ENCODE results near the gene MXRA8.

The MXRA8 gene

GRCh38 chr1:1315435-1315954, 42.9 kb downstream of the MXRA8 start:
- Histone ChIP-seq H4K20me1 (ENCODE audit: control insufficient read depth, insufficient read depth, low read depth, low read length) (0 out of 2 replicates have a peak, but pooled peaks cover 3% of the 10 kb centered on the region), H3K27me3 (ENCODE audit: control insufficient read depth, low read length) (no peaks in the 10 kb centered on the region), H3K9me3 (ENCODE audit: control insufficient read depth, insufficient read depth, low read length) (no peaks in the 10 kb centered on the region), H3K4me3 (ENCODE audit: low read length) (no peak overlapping the region), H3K36me3 (ENCODE audit: control insufficient read depth, low read length) (peaks cover 75% of the 10 kb centered on the region), H3K4me2 (ENCODE audit: low read length) (no peak overlapping the region), H3F3A (ENCODE audit: control insufficient read depth, insufficient read depth) (peaks cover 11% of the 10 kb centered on the region; the same call in 1 of the 2 replicates), H3K79me2 (ENCODE audit: control insufficient read depth, low read length) (peaks cover 29% of the 10 kb centered on the region), H3K4me1 (ENCODE audit: control insufficient read depth, low read length) (no peaks in the 10 kb centered on the region), H3K27ac (ENCODE audit: low read depth, low read length) (no peak overlapping the region), H3K9me2 (replicated peaks; ENCODE audit: control insufficient read depth, low read length) (no peaks in the 10 kb centered on the region)
- TF ChIP-seq, protein P1, sequence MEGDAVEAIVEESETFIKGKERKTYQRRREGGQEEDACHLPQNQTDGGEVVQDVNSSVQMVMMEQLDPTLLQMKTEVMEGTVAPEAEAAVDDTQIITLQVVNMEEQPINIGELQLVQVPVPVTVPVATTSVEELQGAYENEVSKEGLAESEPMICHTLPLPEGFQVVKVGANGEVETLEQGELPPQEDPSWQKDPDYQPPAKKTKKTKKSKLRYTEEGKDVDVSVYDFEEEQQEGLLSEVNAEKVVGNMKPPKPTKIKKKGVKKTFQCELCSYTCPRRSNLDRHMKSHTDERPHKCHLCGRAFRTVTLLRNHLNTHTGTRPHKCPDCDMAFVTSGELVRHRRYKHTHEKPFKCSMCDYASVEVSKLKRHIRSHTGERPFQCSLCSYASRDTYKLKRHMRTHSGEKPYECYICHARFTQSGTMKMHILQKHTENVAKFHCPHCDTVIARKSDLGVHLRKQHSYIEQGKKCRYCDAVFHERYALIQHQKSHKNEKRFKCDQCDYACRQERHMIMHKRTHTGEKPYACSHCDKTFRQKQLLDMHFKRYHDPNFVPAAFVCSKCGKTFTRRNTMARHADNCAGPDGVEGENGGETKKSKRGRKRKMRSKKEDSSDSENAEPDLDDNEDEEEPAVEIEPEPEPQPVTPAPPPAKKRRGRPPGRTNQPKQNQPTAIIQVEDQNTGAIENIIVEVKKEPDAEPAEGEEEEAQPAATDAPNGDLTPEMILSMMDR (IDR thresholded peaks at IDR 0.05; ENCODE audit: low read depth, low read length, poor library complexity, severe bottlenecking) = no peak
- TF ChIP-seq EZH2phosphoT487 (IDR thresholded peaks at IDR 0.05; ENCODE audit: borderline replicate concordance, low read length) = no peak

DNA sequence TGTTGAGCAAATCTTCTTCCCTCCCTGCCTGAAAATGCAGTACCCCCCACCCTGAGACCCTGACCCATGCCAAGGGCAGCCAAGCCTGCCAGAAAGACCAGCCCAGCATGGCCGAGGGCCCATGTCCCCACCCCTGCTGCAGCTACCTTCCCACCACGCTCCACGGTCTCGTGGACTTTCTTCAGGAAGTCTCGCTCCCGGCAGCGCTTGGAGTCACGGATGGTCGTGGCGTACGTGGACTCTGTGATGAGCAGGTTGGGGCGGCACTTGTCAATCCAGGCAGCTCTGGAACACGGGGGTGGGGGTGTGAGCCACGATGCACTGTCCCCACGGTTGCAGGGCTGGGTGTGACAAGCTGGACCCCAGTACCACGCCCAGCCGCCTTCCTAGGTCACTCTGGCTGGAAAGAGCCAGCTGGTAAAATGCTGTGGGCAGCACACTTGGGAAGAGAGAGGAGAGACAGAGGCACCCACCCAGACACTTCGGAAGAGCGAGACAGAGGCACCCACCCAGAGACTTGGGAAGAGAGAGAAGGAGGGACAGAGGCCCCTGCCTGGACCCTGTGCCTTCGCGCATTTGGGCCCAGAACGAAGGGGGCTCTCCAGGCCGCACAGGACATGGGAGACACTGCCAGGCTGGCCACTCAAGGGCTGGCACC, 43.5 kb downstream of the MXRA8 start:
- H3K79me2 ChIP-seq (ENCODE audit: control insufficient read depth, low read length) = peaks cover 28% of the 10 kb centered on the region
- H3K9me2 ChIP-seq (replicated peaks; ENCODE audit: control insufficient read depth, low read length) = no peaks in the 10 kb centered on the region
- TF ChIP-seq, protein P1 (IDR thresholded peaks at IDR 0.05; ENCODE audit: low read depth, low read length, poor library complexity, severe bottlenecking) = no peak
- H3F3A ChIP-seq (ENCODE audit: control insufficient read depth, insufficient read depth) = peaks cover 11% of the 10 kb centered on the region; the same call in 1 of the 2 replicates
- H3K27me3 ChIP-seq (ENCODE audit: control insufficient read depth, low read length) = no peaks in the 10 kb centered on the region
- no peak overlapping the region for H3K4me2 ChIP-seq (ENCODE audit: low read length)
- H3K27ac ChIP-seq (ENCODE audit: low read depth, low read length) = no peak overlapping the region
- H3K9me3 ChIP-seq (ENCODE audit: control insufficient read depth, insufficient read depth, low read length) = no peaks in the 10 kb centered on the region
- peaks cover 3% of the 10 kb centered on the region for H3K4me1 ChIP-seq (ENCODE audit: control insufficient read depth, low read length)
- H4K20me1 ChIP-seq (ENCODE audit: control insufficient read depth, insufficient read depth, low read depth, low read length) = 0 out of 2 replicates have a peak, but pooled peaks cover 3% of the 10 kb centered on the region
- peaks cover 75% of the 10 kb centered on the region for H3K36me3 ChIP-seq (ENCODE audit: control insufficient read depth, low read length)
- no peak overlapping the region for H3K4me3 ChIP-seq (ENCODE audit: low read length)

GRCh38 chr1:1314237-1314586, 44.1 kb downstream of the MXRA8 start:
- Histone ChIP-seq H3F3A (ENCODE audit: control insufficient read depth, insufficient read depth) (peaks cover 11% of the 10 kb centered on the region; the same call in 1 of the 2 replicates), H3K27ac (ENCODE audit: low read depth, low read length) (no peak overlapping the region), H3K9me3 (ENCODE audit: control insufficient read depth, insufficient read depth, low read length) (no peaks in the 10 kb centered on the region), H3K9me2 (replicated peaks; ENCODE audit: control insufficient read depth, low read length) (no peaks in the 10 kb centered on the region), H3K79me2 (ENCODE audit: control insufficient read depth, low read length) (peaks cover 28% of the 10 kb centered on the region), H3K27me3 (ENCODE audit: control insufficient read depth, low read length) (no peaks in the 10 kb centered on the region), H3K4me2 (ENCODE audit: low read length) (no peak overlapping the region), H4K20me1 (ENCODE audit: control insufficient read depth, insufficient read depth, low read depth, low read length) (0 out of 2 replicates have a peak, but pooled peaks cover 3% of the 10 kb centered on the region), H3K4me3 (ENCODE audit: low read length) (no peak overlapping the region), H3K36me3 (ENCODE audit: control insufficient read depth, low read length) (peaks cover 75% of the 10 kb centered on the region), H3K4me1 (ENCODE audit: control insufficient read depth, low read length) (peaks cover 9% of the 10 kb centered on the region)
- no peak for TF ChIP-seq EZH2phosphoT487 (IDR thresholded peaks at IDR 0.05; ENCODE audit: borderline replicate concordance, low read length)
- TF ChIP-seq, protein P1 (IDR thresholded peaks at IDR 0.05; ENCODE audit: low read depth, low read length, poor library complexity, severe bottlenecking) = no peak

All from DOHH2 (cell line).